Measurements from ENCODE around the gene ZNF766.
"Not testable (repeated sequence)": the region's sequence is repeated elsewhere in the genome, so short reads cannot be mapped to it uniquely, and the experiment has no call there.

ZNF766 gene

DNA sequence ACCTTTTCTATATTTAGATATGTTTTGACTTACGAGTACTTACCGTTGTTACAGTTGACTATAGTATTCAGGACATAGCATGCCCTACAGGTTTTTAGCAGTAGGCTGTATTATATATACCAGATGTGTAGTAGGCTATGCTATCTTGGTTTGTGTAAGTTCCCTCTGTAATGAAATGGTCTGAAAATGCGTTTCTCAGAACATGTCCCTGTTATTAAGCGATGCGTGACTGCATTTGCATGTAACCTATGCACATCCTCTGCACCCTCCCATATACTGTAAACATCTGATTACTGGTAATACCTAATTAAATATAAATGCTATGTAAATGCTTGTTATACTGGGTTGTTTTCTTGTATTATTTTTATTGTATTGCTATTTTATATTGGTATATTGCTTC, 6.6 kb downstream of the ZNF766 start:
- Histone ChIP-seq H3K36me3 (peaks cover 3% of the 10 kb centered on the region), H3K9me3 (no peaks in the 10 kb centered on the region), H3K4me1 (ENCODE audit: control insufficient read depth in 1 of 2, insufficient read depth in 1 of 2, low read depth in 1 of 2, low read length in 1 of 2) (no peaks in the 10 kb centered on the region), H3K27ac (no peak overlapping the region), H3K4me3 (ENCODE audit: low read depth in 1 of 2, low read length in 1 of 2) (no peak overlapping the region), H3K27me3 (no peaks in the 10 kb centered on the region)
- no peak for TF ChIP-seq CTCF (IDR thresholded peaks at IDR 0.05)

DNA sequence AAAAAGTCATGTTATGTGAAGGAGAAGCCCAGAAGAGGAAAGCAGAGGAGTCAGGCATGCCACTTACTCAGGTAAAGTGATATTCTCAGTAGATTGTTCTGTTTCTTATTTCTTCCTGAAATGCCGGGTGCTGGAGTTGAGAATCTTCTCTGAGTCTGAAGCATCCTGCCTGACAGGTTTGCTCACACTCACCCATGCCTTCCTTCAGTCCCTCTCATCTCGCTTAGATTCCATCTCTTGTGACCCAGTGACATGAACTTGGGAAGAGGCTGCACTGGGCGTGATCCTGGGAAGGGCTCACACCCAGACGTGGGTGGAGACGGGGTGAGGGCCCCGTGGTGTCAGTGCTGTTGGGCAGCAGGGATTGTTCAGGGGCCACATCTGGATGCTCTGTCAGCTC, 8.1 kb downstream of the ZNF766 start:
- Histone ChIP-seq H3K4me3 (ENCODE audit: low read depth in 1 of 2, low read length in 1 of 2) (no peak overlapping the region), H3K27me3 (no peaks in the 10 kb centered on the region), H3K4me1 (ENCODE audit: control insufficient read depth in 1 of 2, insufficient read depth in 1 of 2, low read depth in 1 of 2, low read length in 1 of 2) (no peaks in the 10 kb centered on the region), H3K9me3 (no peaks in the 10 kb centered on the region), H3K36me3 (peaks cover 6% of the 10 kb centered on the region), H3K27ac (no peak overlapping the region)
- no peak for TF ChIP-seq CTCF (IDR thresholded peaks at IDR 0.05)

DNA sequence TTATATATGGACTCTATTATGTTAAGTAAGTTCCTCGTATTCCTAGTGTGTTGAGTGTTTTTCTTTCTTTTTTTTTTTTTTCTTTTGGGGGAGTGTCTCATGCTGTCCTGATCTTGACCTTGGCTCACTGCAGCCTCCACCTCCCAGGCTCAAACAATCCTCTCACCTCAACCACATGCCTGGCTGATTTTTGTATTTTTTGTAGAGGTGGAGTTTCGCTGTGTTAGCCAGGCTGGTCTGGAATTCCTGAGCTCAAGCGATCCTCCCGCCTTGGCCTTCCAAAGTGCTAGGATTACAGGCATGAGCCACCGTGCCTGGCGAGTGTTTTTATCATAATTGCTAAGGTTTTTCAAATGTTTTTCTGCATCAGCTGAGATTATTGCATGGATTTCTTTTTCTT, 16.9 kb downstream of the ZNF766 start:
- Histone ChIP-seq H3K27me3 (no peaks in the 10 kb centered on the region), H3K27ac (no peak overlapping the region), H3K4me1 (ENCODE audit: control insufficient read depth in 1 of 2, insufficient read depth in 1 of 2, low read depth in 1 of 2, low read length in 1 of 2) (no peaks in the 10 kb centered on the region), H3K4me3 (ENCODE audit: low read depth in 1 of 2, low read length in 1 of 2) (no peak overlapping the region), H3K36me3 (peaks cover 61% of the 10 kb centered on the region), H3K9me3 (peaks cover 12% of the 10 kb centered on the region)
- no peak for TF ChIP-seq CTCF (IDR thresholded peaks at IDR 0.05)

- peaks cover 14% of the 10 kb centered on the region for H3K9me3 ChIP-seq
- H3K36me3 ChIP-seq: peaks cover 28% of the 10 kb centered on the region
- no peaks in the 10 kb centered on the region for H3K27me3 ChIP-seq
- no peak overlapping the region for H3K27ac ChIP-seq
- no peak overlapping the region for H3K4me3 ChIP-seq (ENCODE audit: low read depth in 1 of 2, low read length in 1 of 2)
- TF ChIP-seq CTCF (IDR thresholded peaks at IDR 0.05): no peak
- peaks cover 7% of the 10 kb centered on the region in 2 experiments for H3K4me1 ChIP-seq (ENCODE audit: control insufficient read depth in 1 of 2, insufficient read depth in 1 of 2, low read depth in 1 of 2, low read length in 1 of 2)
These were observed 22.4 kb downstream of the ZNF766 start for GRCh38 chr19:52291781-52292180.

- peaks cover 27% of the 10 kb centered on the region for H3K36me3 ChIP-seq
- H3K27ac ChIP-seq; H3K27me3 ChIP-seq; H3K4me3 ChIP-seq (ENCODE audit: low read depth in 1 of 2, low read length in 1 of 2): not testable (repeated sequence)
- H3K4me1 ChIP-seq (ENCODE audit: control insufficient read depth in 1 of 2, insufficient read depth in 1 of 2, low read depth in 1 of 2, low read length in 1 of 2): peaks cover 14 to 16% of the 10 kb centered on the region in 2 experiments
- peaks cover 14% of the 10 kb centered on the region for H3K9me3 ChIP-seq
These were observed 23.6 kb downstream of the ZNF766 start for GRCh38 chr19:52292946-52293345.

DNA sequence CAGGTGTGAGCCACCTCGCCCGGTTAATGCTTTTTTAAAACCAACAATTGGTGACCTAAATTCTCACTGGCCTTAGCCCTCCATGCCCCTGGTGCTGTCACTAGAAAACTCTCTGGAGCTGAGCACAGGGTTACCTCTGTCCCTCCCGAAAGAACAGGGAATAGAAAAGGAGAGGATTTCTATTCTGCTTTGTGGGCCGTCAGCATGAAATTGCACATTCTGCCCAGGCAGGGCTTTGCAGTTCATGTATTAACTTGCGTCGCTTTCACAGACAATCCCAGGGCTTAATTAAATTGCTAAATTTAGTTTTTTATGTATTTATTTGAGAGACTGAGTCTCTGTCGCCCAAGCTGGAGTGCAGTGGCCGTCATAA, 27.0 kb downstream of the ZNF766 start:
- peaks cover under 1% of the 10 kb centered on the region for H3K9me3 ChIP-seq
- peak overlapping the region; percentile 80 for H3K27ac ChIP-seq
- peaks cover 14 to 17% of the 10 kb centered on the region in 2 experiments for H3K4me1 ChIP-seq (ENCODE audit: control insufficient read depth in 1 of 2, insufficient read depth in 1 of 2, low read depth in 1 of 2, low read length in 1 of 2)
- peak overlapping the region; percentile 84 to 95 for H3K4me3 ChIP-seq (ENCODE audit: low read depth in 1 of 2, low read length in 1 of 2)
- TF ChIP-seq CTCF (IDR thresholded peaks at IDR 0.05): no peak
- no peaks in the 10 kb centered on the region for H3K27me3 ChIP-seq
- H3K36me3 ChIP-seq: peaks cover 9% of the 10 kb centered on the region
